ENCODE measurements around the gene TMEM14C. TPM values are rescaled to one million over a fixed set of nuclear protein-coding genes. Genes with fewer than 3 reads are reported as not detected.

Gene TMEM14C
- total RNA-seq, 2 donors from 2014 or later: 31.5 to 37.5 TPM

DNA sequence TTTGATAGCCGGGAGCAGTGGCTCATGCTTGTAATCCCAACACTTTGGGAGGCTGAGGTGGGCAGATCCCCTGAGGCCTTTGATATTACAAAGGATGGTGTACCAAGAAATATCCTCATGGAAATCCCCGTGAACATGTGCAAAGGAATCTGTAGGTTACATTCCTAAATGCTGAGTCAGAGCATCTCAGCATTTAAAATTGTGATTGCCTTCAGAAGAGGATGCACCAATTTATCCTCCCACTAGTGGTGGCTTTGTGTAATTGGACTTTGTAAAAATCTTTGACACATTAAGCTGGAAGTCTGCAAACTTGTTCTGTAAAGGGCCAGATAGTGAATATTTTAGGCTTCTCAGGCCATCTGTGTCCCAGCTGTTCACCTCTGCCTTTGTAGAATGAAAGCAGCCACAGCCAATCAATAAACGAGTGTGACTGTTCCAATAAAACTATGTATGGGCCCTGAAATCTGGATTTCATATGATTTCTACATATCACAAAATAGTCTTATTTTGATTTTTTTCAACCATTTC lies 36.5 kb downstream of the TMEM14C start:
- Mint-ChIP-seq H3K27me3 (no peaks in the 10 kb centered on the region), H3K36me3 (ENCODE audit: low read depth) (no peaks in the 10 kb centered on the region), H3K27ac (no peak overlapping the region), H3K4me1 (peaks cover 16% of the 10 kb centered on the region), H3K4me3 (no peak overlapping the region)
- H3K9me3 ChIP-seq (ENCODE audit: control insufficient read depth, low read length, poor library complexity, severe bottlenecking): no peaks in the 10 kb centered on the region
- peak; percentile 58 for ATAC-seq
- no peak for DNase-seq

DNA sequence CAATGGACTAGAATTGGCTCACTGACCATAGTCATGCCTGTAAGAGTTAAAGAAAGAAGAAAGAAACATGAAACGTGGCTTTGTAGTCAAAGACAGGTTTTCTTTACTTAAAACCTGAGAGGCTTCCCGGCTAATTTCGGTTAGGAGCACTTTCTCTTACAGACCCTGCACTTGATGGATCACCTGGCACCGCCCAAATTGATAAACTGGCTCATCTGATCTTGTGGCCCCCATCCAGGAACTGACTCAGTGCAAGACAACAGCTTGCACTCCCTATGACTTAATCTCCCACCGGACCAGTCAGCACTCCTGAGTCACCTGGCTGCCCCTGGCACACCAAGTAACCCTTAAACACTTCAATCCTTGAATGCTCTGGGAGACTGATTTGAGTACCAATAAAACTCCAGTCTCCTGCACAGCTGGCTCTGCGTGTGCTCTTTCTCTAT lies 37.0 kb downstream of the TMEM14C start:
- Mint-ChIP-seq H3K27me3 (no peaks in the 10 kb centered on the region), H3K4me1 (peaks cover 10% of the 10 kb centered on the region), H3K4me3 (no peak overlapping the region), H3K27ac (no peak overlapping the region), H3K36me3 (ENCODE audit: low read depth) (no peaks in the 10 kb centered on the region)
- ATAC-seq: no peak
- no peaks in the 10 kb centered on the region for H3K9me3 ChIP-seq (ENCODE audit: control insufficient read depth, low read length, poor library complexity, severe bottlenecking)
- DNase-seq: no peak

DNA sequence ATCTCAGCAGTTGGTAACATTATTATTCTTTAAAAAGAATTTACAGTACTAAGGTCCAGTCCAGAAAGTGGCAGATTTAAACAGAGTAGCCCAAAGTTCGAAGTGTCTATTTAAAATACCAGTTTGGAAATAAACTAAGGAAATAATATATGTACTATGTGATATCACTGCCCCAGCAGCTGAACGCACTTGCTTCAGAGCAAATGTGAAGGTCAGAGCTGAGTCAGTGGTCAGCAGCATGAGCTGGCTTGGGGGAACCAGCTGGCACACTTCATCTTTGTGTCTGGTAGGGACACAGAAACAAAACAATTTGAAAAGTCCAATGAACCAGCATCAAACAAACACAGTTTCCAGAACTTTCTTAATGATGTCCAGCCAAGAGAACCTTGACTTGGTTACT lies 40.1 kb downstream of the TMEM14C start:
- no peaks in the 10 kb centered on the region for H3K9me3 ChIP-seq (ENCODE audit: control insufficient read depth, low read length, poor library complexity, severe bottlenecking)
- H3K27ac Mint-ChIP-seq: no peak overlapping the region
- DNase-seq: no peak
- no peaks in the 10 kb centered on the region for H3K27me3 Mint-ChIP-seq
- H3K4me1 Mint-ChIP-seq: peaks cover 6% of the 10 kb centered on the region
- no peak overlapping the region for H3K4me3 Mint-ChIP-seq
- no peak for ATAC-seq
- no peaks in the 10 kb centered on the region for H3K36me3 Mint-ChIP-seq (ENCODE audit: low read depth)

DNA sequence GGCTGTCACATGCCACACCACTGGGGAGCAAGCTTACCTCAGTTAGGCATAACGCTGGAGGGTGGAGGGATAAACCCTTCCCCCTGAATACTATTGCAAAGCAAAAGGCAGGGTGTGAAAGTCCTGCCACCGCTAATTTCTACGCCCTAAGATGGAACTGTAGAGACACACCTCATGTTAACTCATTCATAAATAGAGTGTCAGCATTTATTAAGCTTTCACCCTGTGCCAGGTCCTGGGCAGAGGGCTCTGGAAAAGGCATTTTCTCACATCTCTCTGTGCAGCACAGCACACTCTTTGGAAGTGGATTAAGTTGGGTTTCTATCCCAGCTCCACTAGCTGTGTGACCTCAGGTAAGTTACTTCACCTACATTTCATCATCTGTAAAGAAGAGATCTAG lies 46.5 kb downstream of the TMEM14C start:
- Mint-ChIP-seq H3K36me3 (ENCODE audit: low read depth) (peaks cover 9% of the 10 kb centered on the region), H3K27me3 (no peaks in the 10 kb centered on the region), H3K27ac (peak overlapping the region; percentile 3), H3K4me3 (no peak overlapping the region), H3K4me1 (peaks cover 6% of the 10 kb centered on the region)
- ATAC-seq: no peak
- no peak for DNase-seq
- no peaks in the 10 kb centered on the region for H3K9me3 ChIP-seq (ENCODE audit: control insufficient read depth, low read length, poor library complexity, severe bottlenecking)

DNA sequence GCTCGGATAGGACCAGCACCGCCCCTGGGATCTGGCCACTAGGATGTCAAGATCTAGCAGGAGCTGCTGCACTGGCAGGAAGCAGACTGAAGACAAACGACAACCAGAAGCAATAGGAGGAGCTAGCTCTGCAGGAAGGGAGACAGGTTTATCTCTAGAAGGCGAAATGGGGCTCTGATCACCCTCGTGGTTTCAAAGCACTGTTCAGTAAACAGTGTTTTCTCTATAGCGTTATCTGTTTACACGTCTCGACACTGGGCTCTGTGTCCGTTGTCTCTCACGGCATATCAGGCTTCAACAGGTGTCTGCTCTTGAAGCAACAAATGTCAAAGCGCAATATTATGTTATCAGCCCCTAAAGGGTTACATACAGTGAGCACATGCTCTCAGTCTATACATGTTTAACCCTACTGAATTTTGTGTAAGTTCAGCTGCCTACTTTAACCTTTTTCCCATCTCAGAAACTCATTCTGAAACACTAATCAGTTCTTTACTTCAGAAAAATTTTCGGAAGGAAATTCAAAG lies 48.6 kb downstream of the TMEM14C start:
- Mint-ChIP-seq H3K27ac (no peak overlapping the region), H3K27me3 (no peaks in the 10 kb centered on the region), H3K4me1 (peaks cover 6% of the 10 kb centered on the region), H3K4me3 (no peak overlapping the region), H3K36me3 (ENCODE audit: low read depth) (peaks cover 9% of the 10 kb centered on the region)
- DNase-seq (no peak), ATAC-seq (no peak)
- H3K9me3 ChIP-seq (ENCODE audit: control insufficient read depth, low read length, poor library complexity, severe bottlenecking): no peaks in the 10 kb centered on the region

DNA sequence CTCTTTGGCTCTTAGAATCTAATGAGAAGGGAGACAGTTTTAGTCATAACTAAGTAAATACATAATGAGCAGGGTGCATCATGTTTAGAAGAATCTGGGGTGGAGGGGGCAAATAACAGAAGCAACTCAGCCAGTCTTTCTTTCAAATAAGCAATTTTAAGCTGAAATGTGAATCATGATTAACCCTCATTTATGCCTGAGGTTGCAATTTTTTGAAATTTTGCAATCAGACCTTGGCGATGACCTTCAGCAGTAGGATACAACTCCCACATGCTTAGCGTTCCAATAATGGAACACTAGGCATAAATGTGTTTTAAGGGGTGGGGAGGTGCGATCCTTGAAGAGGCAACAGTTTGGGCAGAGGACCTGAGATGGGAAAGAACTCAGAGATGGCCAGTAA lies 55.4 kb downstream of the TMEM14C start:
- H3K36me3 Mint-ChIP-seq (ENCODE audit: low read depth): peaks cover 10% of the 10 kb centered on the region
- H3K4me3 Mint-ChIP-seq: no peak overlapping the region
- H3K27ac Mint-ChIP-seq: no peak overlapping the region
- peaks cover 5% of the 10 kb centered on the region for H3K4me1 Mint-ChIP-seq
- ATAC-seq: no peak
- no peak for DNase-seq
- H3K27me3 Mint-ChIP-seq: no peaks in the 10 kb centered on the region
- no peaks in the 10 kb centered on the region for H3K9me3 ChIP-seq (ENCODE audit: control insufficient read depth, low read length, poor library complexity, severe bottlenecking)

DNA sequence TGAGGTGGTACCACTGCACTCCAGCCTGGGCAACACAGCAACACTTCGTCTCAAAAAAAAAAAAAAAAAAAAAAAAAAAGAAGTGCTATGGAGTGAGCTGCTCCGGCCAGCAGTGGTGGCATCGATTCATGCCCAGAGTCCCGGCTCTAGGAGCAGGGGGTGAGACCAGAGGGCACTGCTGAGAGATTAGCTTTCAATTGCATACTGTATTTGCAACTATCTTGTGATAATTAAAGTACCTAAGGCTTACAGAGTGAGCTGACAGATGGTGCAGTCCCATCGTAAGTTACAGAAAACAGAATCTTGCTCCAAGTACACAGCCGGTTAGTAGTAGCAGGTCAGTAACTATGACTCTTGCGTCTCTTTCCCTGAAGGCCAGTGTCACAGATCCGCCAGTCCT lies 56.2 kb downstream of the TMEM14C start:
- Mint-ChIP-seq H3K36me3 (ENCODE audit: low read depth) (peaks cover 12% of the 10 kb centered on the region), H3K27me3 (no peaks in the 10 kb centered on the region), H3K27ac (no peak overlapping the region), H3K4me3 (no peak overlapping the region), H3K4me1 (peaks cover 7% of the 10 kb centered on the region)
- ATAC-seq (no peak), DNase-seq (no peak)
- H3K9me3 ChIP-seq (ENCODE audit: control insufficient read depth, low read length, poor library complexity, severe bottlenecking): no peaks in the 10 kb centered on the region

Other genes starting within 250 kb of the TMEM14C start
- 1 to 10 TPM; 2.9 to 4.0 TPM for gene GCNT2, start 201.7 kb upstream of the TMEM14C start, total RNA-seq
- gene C6orf52, start 28.5 kb upstream of the TMEM14C start, total RNA-seq: 1 to 10 TPM in 1 of 2 donors, not detected in 1; 1.6 TPM
- gene PAK1IP1, start 28.1 kb upstream of the TMEM14C start, total RNA-seq: 1 to 10 TPM; 4.3 to 6.3 TPM
- 10 to 100 TPM; 50.8 to 59.8 TPM for gene TMEM14B, start 24.7 kb downstream of the TMEM14C start, total RNA-seq
- gene MAK, start 115.5 kb downstream of the TMEM14C start, total RNA-seq: under 1 TPM; 0.75 to 0.78 TPM
- gene GCM2, start 159.0 kb downstream of the TMEM14C start, total RNA-seq: not detected
- gene SYCP2L, start 164.0 kb downstream of the TMEM14C start, total RNA-seq: not detected

Measured in T-helper 17 cell (primary cell).